H1 (cell line): Measurements from ENCODE around the gene PIGH. TPM values are rescaled to one million over a fixed set of nuclear protein-coding genes. Genes with fewer than 3 reads are reported as not detected.

ENCODE experiments used
- CTCF ChIA-PET: fragments of 300-600 bp; sonication (Branson Sonifier 250); formaldehyde crosslinking; loops from one replicate; lab custom pipeline; 2021; ENCODE audit not compliant: partially characterized antibody; lab: Charles Lee
- POLR2A ChIA-PET: fragments of 300-600 bp; sonication (Branson Sonifier 250); formaldehyde crosslinking; loops from one replicate; lab custom pipeline; 2021; ENCODE audit warnings: inconsistent platforms; ENCODE audit not compliant: partially characterized antibody; lab: Charles Lee
- DNase-seq, 2 experiments: peaks; one replicate each; pipeline versions ENCODE4 v3.0.0 to v3.0.0-alpha.2; 2010 to 2022; ENCODE audit warnings: low spot score in 2 of 2, low read depth in 1 of 2, mixed read lengths in 1 of 2
- FAIRE-seq: peaks from 2 replicates; lab custom pipeline; 2011; peaks lifted over from hg19 to GRCh38; lab: Jason Lieb, UNC
- H2AFZ ChIP-seq: 2 replicates; pipeline ENCODE4 v1.8.1; 2012; ENCODE audit warnings: low read length, inconsistent platforms
- H2AK5ac ChIP-seq: 2 replicates; pipeline ENCODE4 v1.6.1; 2013; ENCODE audit warnings: low read depth, low read length
- H2BK120ac ChIP-seq: replicated peaks from 2 replicates; pipeline ENCODE3; 2013; ENCODE audit warnings: low read depth, low read length, inconsistent platforms
- H2BK12ac ChIP-seq: 2 replicates; pipeline ENCODE4 v1.6.1; 2013; ENCODE audit warnings: low read depth, low read length
- H2BK15ac ChIP-seq: 2 replicates; pipeline ENCODE4 v1.6.1; 2013; ENCODE audit warnings: low read length
- H2BK20ac ChIP-seq: 2 replicates; pipeline ENCODE4 v1.6.1; 2013; ENCODE audit warnings: low read length
- H2BK5ac ChIP-seq: 2 replicates; pipeline ENCODE4 v1.6.1; 2013; ENCODE audit warnings: low read depth, low read length
- H3K14ac ChIP-seq: 2 replicates; pipeline ENCODE4 v1.6.1; 2013; ENCODE audit warnings: inconsistent platforms; ENCODE audit not compliant: insufficient read length
- H3K18ac ChIP-seq: 2 replicates; pipeline ENCODE4 v1.6.1; 2013; ENCODE audit warnings: low read length; ENCODE audit errors: extremely low read depth
- H3K23ac ChIP-seq: 2 replicates; pipeline ENCODE4 v1.6.1; 2013; ENCODE audit warnings: inconsistent platforms; ENCODE audit not compliant: insufficient read length
- H3K23me2 ChIP-seq: 2 replicates; pipeline ENCODE4 v1.6.1; 2013; ENCODE audit warnings: low read depth, low read length
- H3K27ac ChIP-seq: 2 replicates; pipeline ENCODE4 v1.6.1; 2011; ENCODE audit warnings: low read depth, low read length, inconsistent platforms
- H3K27me3 ChIP-seq, 4 experiments: replicated peaks in 1 of 4; 1 replicate in 1 of 4; 2 replicates in 3 of 4; pipeline versions ENCODE4 v1.6.1 to v1.8.1; 2011 to 2013; ENCODE audit warnings: low read length in 3 of 4, mild to moderate bottlenecking in 3 of 4, inconsistent platforms in 2 of 4, mixed read lengths in 2 of 4, moderate library complexity in 1 of 4; ENCODE audit not compliant: control insufficient read depth in 3 of 4, insufficient read depth in 3 of 4; ENCODE audit errors: extremely low read depth in 1 of 4
- H3K36me3 ChIP-seq, 4 experiments: 2 replicates each; pipeline versions ENCODE4 v1.6.1 to v1.8.1; 2011 to 2013; ENCODE audit warnings: mild to moderate bottlenecking in 4 of 4, low read length in 3 of 4, moderate library complexity in 2 of 4, control low read depth in 1 of 4, inconsistent platforms in 1 of 4; ENCODE audit not compliant: insufficient read depth in 4 of 4, control insufficient read depth in 2 of 4
- H3K4ac ChIP-seq: replicated peaks from 2 replicates; pipeline ENCODE3; 2013; ENCODE audit warnings: low read length, low read depth, mixed read lengths, inconsistent platforms; ENCODE audit not compliant: insufficient read length
- H3K4me1 ChIP-seq, 4 experiments: replicated peaks in 1 of 4; 1 replicate in 1 of 4; 2 replicates in 3 of 4; pipeline versions ENCODE4 v1.6.1 to v1.8.1; 2011 to 2013; ENCODE audit warnings: low read length in 3 of 4, inconsistent platforms in 2 of 4, mixed read lengths in 1 of 4; ENCODE audit not compliant: insufficient read depth in 4 of 4, control insufficient read depth in 3 of 4
- H3K4me2 ChIP-seq, 2 experiments: 2 replicates each; pipeline versions ENCODE4 v1.6.1 to v1.8.1; 2011 to 2013; ENCODE audit warnings: low read depth in 2 of 2, low read length in 2 of 2, control low read depth in 1 of 2, inconsistent platforms in 1 of 2, mild to moderate bottlenecking in 1 of 2; ENCODE audit not compliant: insufficient read depth in 1 of 2
- H3K4me3 ChIP-seq, 4 experiments: fragments of 200-600, 300-600 bp in 1 of 4; sonication (generic), shearing (Covaris generic), sonication (Bioruptor Twin) in 1 of 4; 2 replicates each; pipeline versions ENCODE4 v1.5.1 to v1.8.1; 2011 to 2016; ENCODE audit warnings: low read length in 4 of 4, low read depth in 3 of 4, control low read depth in 2 of 4, inconsistent platforms in 2 of 4, mild to moderate bottlenecking in 2 of 4, mixed read lengths in 1 of 4, moderate library complexity in 1 of 4; ENCODE audit not compliant: insufficient read depth in 2 of 4; ENCODE audit errors: extremely low read depth in 1 of 4
- H3K56ac ChIP-seq: replicated peaks from 2 replicates; pipeline ENCODE3; 2013; ENCODE audit warnings: low read depth, mild to moderate bottlenecking, mixed read lengths, low read length, inconsistent platforms; ENCODE audit not compliant: insufficient read length
- H3K79me1 ChIP-seq: 2 replicates; pipeline ENCODE4 v1.6.1; 2013; ENCODE audit warnings: low read depth, low read length, control low read depth
- H3K79me2 ChIP-seq, 2 experiments: 2 replicates each; pipeline versions ENCODE4 v1.6.1 to v1.8.1; 2012 to 2013; ENCODE audit warnings: low read length in 2 of 2, mild to moderate bottlenecking in 2 of 2, inconsistent platforms in 1 of 2; ENCODE audit not compliant: insufficient read depth in 2 of 2, control insufficient read depth in 1 of 2
- H3K9ac ChIP-seq, 4 experiments: replicated peaks in 1 of 4; 1 replicate in 1 of 4; 2 replicates in 3 of 4; pipeline versions ENCODE4 v1.6.1 to v1.8.1; 2011 to 2013; ENCODE audit warnings: low read depth in 3 of 4, low read length in 3 of 4, control low read depth in 2 of 4, mild to moderate bottlenecking in 2 of 4, moderate library complexity in 2 of 4, inconsistent platforms in 1 of 4; ENCODE audit errors: extremely low read depth in 1 of 4
- H3K9me3 ChIP-seq, 2 experiments: 2 replicates each; pipeline versions ENCODE4 v1.6.1 to v1.8.1; 2012 to 2013; ENCODE audit warnings: mild to moderate bottlenecking in 2 of 2, moderate library complexity in 2 of 2, control low read depth in 1 of 2, inconsistent platforms in 1 of 2, low read depth in 1 of 2, low read length in 1 of 2, mixed read lengths in 1 of 2; ENCODE audit not compliant: insufficient read depth in 2 of 2
- H4K20me1 ChIP-seq, 2 experiments: replicated peaks in 1 of 2; 2 replicates each; pipeline versions ENCODE3 to v1.8.1; 2011 to 2013; ENCODE audit warnings: inconsistent platforms in 2 of 2, low read length in 2 of 2, mild to moderate bottlenecking in 1 of 2; ENCODE audit not compliant: insufficient read depth in 2 of 2, control insufficient read depth in 1 of 2
- H4K5ac ChIP-seq: 2 replicates; pipeline ENCODE4 v1.6.1; 2013; ENCODE audit warnings: low read length, low read depth, mixed read lengths, inconsistent platforms; ENCODE audit not compliant: insufficient read length
- H4K8ac ChIP-seq: 2 replicates; pipeline ENCODE4 v1.8.0; 2013; ENCODE audit warnings: mild to moderate bottlenecking, moderate library complexity, low read length, inconsistent platforms; ENCODE audit not compliant: insufficient read depth; ENCODE audit errors: extremely low read depth
- H4K91ac ChIP-seq: replicated peaks from 2 replicates; pipeline ENCODE3; 2013; ENCODE audit warnings: low read length, mixed read lengths, inconsistent platforms; ENCODE audit not compliant: insufficient read length
- SP1 ChIP-seq: IDR thresholded peaks from 2 replicates; pipeline ENCODE4 v1.6.1; 2011; ENCODE audit warnings: low read depth, low read length
- WGBS, 2 experiments: shearing (Covaris generic) in 1 of 2; methylation state at CpG; one replicate each; pipeline versions ENCODE4 v1.1.6 to v1.1.7; 2013 to 2015; ENCODE audit warnings: low lambda C conversion rate in 2 of 2, mixed read lengths in 2 of 2, inconsistent platforms in 1 of 2, low coverage in 1 of 2, missing lambda C conversion rate in 1 of 2; ENCODE audit not compliant: insufficient replicate concordance in 2 of 2, insufficient coverage in 1 of 2, insufficient read length in 1 of 2; ENCODE audit errors: extremely low coverage in 1 of 2, missing lambda C conversion rate in 1 of 2; 5-methylcytosine and 5-hydroxymethylcytosine counted together
- polyA plus RNA-seq, 7 experiments: library from polyadenylated mRNA; depleted of rRNA in 3 of 7; stranded (reverse) in 5 of 7; unstranded in 2 of 7; fragments of >200 nt in 5 of 7; fragments of 200-250 nt in 2 of 7; gene quantifications; 1 replicate in 5 of 7; 2 replicates in 1 of 7; 4 replicates in 1 of 7; pipeline versions ENCODE4 v1.2.1 to v1.2.3, GENCODE V29; 2011 to 2013; ENCODE audit warnings: missing spikeins in 2 of 7, mixed read lengths in 2 of 7
- total RNA-seq: library from RNA; stranded (reverse); fragmentation: NEBNext Ultra II Directional; extraction: Animal tissue kit (Norgen Biotek cat#: 25700); gene quantifications from 2 replicates; pipeline ENCODE4 v1.2.1, GENCODE V29; 2021

The PIGH gene
- total and polyA plus RNA-seq, 2 of the 8 experiments (the other 6 are each of a cell fraction or from before 2014, with no cell fraction given): 7.2 to 8.6 TPM

- Histone ChIP-seq H3K9ac (no peak overlapping the region), H3K79me1 (no peaks in the 10 kb centered on the region), H4K8ac (no peak overlapping the region), H2BK120ac (no peak overlapping the region), H3K18ac (no peak overlapping the region), H3K27ac (no peak overlapping the region), H3K4me3 (no peak overlapping the region), H3K14ac (no peak overlapping the region), H3K36me3 (no peaks in the 10 kb centered on the region; a peak in 1 of 8 replicates), H2AK5ac (no peak overlapping the region), H3K27me3 (no peaks in the 10 kb centered on the region), H3K4me2 (no peak overlapping the region), H2BK12ac (no peak overlapping the region), H3K9me3 (no peaks in the 10 kb centered on the region), H2BK20ac (no peak overlapping the region), H2BK15ac (no peak overlapping the region), H3K56ac (no peak overlapping the region), H3K23me2 (no peaks in the 10 kb centered on the region), H2AFZ (no peak overlapping the region)
- ChIA-PET CTCF (interaction anchor here (0.7 to 18.2 kb wide), 9 partner anchors 13 to 127 kb away, joined by 3 to 187 read pairs (median 6); no protein-coding TSS in a partner anchor), POLR2A (interaction anchor here (1.0 to 1.4 kb wide), 2 partner anchors 13 to 27 kb away, joined by 4 read pairs; no protein-coding TSS in a partner anchor)
- TF ChIP-seq SP1: no peak
- TF ChIP-seq, all 59 proteins: peak for 0
- 90% methylated on average over 7 of the region's 7 CpGs; no CpG with 5 or more reads in 1 of the 2 experiments for WGBS, 2 experiments
- Histone ChIP-seq H4K91ac (no peak overlapping the region), H4K20me1 (no peaks in the 10 kb centered on the region), H3K23ac (no peak overlapping the region), H3K4me1 (peaks cover 0 to 2% (median 0%) of the 10 kb centered on the region in 4 experiments; a peak in 1 of 7 replicates), H3K4ac (no peak overlapping the region), H3K79me2 (no peaks in the 10 kb centered on the region), H4K5ac (no peak overlapping the region), H2BK5ac (no peak overlapping the region; the same call in 1 of the 2 replicates)
- FAIRE-seq: no peak
- no peak for DNase-seq
These were observed 45.7 kb downstream of the PIGH start for GRCh38 chr14:67554341-67554740.
